ENCODE measurements around the gene BROX.
A peak's percentile ranks its signal among the peaks of the same experiment; 100 is the strongest.

BROX gene

DNA sequence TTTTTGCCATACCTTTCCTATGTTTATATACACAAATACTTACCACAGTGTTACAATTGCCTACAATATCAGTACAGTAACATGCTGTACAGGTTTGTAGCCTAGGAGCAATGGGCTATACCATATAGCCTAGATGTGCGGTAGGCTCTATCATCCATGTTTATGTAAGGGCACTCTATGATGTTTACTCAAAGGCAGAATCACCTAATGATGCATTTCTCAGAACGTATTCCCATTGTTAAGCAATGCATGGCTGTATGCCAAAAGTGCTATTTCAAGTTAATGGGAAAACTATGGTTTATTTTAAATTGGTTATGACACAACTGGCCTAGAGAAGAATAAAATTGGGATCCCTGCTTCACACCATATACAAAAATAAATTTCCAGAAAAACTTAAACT lies 65.6 kb downstream of the BROX start:
- DNase-seq = peak; percentile 3

DNA sequence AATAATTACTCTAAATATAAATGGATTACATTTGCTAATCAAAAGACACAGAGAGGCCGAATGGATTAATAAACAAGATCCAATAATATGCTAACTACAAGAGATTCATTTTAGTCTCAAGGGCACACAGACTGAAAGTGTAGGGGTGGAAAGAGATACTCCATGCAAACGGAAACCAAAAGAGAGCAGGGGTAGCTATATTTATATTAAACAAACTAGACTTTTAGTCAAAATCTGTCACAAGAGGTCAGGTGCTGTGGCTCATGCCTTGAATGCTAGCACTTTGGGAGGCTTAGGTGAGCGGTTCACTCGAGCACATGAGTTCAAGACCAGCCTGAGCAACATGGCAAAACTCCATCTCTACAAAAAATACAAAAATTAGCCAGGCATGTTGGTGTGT lies 68.9 kb downstream of the BROX start:
- no peak for DNase-seq

DNA sequence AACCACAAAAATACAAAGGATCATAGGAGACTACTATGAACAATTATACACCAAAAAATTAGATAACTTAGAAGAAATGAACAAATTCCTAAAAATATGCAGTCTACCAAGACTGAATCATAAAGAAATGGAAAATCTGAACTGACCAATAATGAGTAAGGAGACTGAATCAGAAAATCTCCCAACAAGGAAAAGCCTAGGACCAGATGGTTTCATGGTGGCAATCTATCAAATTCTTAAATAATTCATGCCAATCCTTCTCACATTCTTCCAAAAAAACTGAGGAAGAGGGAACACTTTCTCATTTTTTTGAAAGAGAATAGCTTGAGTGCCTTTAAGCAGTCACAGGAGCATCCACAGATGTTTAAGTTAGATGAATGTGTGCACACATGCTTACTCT lies 70.7 kb downstream of the BROX start:
- no peak for DNase-seq

DNA sequence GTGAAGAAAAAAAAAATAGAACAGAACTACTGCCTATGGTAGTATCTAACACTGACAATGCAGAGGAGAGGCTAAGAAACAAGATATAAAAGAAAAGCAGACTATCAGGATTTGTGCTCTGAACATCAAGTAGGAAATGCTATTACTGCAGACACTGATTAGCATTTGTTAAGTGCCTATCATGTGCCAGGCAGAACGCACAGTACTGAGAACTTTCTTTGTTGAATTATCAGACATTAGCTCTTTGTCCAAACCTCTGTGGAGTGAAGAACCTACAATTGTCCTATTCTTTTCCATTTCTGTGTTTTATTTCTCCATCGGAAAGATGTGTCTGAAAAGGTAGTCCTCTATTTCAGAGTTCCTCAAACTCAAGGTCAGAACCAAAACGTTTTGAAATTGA lies 72.0 kb downstream of the BROX start:
- DNase-seq = no peak
